Endometrial microvascular endothelial cells (primary cell): ENCODE measurements around the gene STXBP6. TPM values are rescaled to one million over a fixed set of nuclear protein-coding genes. Genes with fewer than 3 reads are reported as not detected.

ENCODE experiments used
- in situ Hi-C: cut with HindIII; loops from 2 replicates; pipeline ENCODE4 v1.10.0; 2017; ENCODE audit warnings: low sequenced_read_pairs, low pct_unique_long_range_greater_than_20kb; ENCODE audit errors: inconsistent ontology term
- total RNA-seq: library from RNA; depleted of rRNA; stranded (reverse); fragments of >200 nt; gene quantifications from one replicate; pipeline ENCODE4 v1.2.3, GENCODE V29; 2015; ENCODE audit errors: inconsistent ontology term

Gene STXBP6
- total RNA-seq, 1 donor from 2014 or later, result not detected

DNA sequence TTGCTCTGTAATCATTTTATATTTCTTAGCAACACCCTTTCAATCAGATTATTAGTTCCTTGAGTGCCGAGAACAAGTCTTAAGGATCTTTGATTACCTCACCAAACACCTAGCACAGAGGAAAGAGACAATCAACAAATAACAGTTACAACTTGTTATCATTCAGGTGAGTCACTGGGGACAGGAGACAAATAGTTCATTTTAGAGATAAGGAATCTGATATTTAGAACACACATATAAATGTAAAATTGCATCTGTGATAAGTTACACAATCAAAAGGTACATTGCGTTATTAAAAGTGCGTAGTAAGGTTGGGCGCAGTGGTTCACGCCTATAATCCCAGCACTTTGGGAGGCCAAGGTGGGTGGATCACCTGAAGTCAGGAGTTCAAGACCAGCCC lies 5.1 kb upstream of the STXBP6 start:
- in situ Hi-C loops, result no loop called here

GRCh38 chr14:25053585-25053984 lies 3.6 kb upstream of the STXBP6 start:
- in situ Hi-C loops, result no loop called here

DNA sequence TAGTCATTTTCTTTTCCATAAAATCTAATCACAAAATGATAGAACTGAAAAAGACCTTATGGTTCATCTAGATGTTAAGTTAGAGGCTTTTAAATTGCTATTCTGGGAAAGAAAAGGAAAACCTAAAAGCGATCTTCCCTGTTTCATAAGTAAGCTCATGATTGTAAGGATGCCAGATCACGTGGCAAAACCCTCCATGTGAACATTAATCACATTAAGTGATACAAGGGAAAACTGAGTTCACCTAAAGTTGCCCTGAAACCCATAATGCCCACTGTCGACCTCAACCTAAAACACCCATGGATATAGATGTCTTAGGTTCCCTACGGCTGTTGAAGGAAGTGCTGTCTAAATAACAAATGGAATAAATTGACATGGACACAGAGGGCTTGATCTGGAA lies 3.0 kb upstream of the STXBP6 start:
- in situ Hi-C loops, result no loop called here

DNA sequence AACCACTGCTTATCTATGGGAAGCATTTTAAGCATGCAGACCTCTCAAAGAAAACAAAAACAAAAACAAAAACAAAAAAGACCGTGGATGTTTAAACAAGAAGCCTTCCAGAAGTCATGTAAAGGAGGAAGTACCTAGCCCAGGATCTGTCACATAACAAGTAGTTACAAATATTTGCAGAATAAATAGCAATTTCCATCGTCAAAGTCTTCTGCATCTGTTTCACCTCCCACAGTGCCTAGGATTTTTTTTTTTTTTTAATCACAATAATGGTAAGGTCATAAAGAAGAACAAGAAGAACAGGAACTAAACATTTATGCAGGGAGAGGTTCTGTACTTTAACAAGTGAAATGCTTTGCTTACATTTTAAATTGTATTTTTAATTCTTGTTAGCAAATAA lies 2.4 kb upstream of the STXBP6 start:
- in situ Hi-C loops, result no loop called here

DNA sequence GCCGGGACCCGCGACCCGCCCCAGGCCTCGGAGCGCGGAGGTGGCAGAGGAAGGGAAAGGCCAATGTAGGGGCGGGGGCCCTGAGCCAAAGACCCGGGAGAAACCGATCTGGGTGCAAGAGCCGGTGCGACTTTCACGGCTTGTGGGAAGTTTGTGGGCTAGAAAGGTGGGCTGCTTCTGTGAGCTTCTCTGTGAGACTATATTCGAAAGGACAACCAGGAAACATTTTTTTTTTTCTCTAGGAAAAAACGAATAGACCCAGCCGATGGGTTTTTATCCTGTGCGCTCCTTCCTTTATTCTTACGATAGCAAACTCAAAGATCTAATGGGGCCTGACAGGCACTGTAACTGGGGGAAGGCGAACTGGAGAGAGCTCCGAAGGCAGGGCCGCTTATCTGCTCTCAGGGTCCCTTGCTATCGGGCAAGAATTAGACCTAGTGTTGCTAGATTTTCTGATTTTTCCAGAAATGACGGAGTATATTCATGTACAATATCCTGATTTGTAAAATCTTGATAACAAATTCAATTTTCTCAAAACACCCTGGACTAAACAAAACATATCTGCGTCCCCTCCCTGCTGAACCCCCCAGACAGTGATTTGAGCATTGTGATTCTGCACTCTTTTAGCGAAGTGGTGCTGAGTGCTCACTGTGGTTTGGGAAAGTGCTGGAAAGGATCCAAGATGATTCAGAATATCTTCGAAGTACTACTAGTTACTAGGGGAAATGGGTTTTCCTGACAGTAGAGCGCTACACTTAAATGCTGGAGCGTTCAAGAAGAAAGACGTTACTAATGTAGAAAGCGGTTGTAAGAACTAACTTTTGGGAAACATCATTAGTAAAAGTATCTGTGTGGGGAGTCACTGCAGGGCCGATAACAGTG lies 563 bp upstream of the STXBP6 start:
- in situ Hi-C loops, result no loop called here

GRCh38 chr14:25049093-25049567 lies 817 bp downstream of the STXBP6 start:
- in situ Hi-C loops, result no loop called here

DNA sequence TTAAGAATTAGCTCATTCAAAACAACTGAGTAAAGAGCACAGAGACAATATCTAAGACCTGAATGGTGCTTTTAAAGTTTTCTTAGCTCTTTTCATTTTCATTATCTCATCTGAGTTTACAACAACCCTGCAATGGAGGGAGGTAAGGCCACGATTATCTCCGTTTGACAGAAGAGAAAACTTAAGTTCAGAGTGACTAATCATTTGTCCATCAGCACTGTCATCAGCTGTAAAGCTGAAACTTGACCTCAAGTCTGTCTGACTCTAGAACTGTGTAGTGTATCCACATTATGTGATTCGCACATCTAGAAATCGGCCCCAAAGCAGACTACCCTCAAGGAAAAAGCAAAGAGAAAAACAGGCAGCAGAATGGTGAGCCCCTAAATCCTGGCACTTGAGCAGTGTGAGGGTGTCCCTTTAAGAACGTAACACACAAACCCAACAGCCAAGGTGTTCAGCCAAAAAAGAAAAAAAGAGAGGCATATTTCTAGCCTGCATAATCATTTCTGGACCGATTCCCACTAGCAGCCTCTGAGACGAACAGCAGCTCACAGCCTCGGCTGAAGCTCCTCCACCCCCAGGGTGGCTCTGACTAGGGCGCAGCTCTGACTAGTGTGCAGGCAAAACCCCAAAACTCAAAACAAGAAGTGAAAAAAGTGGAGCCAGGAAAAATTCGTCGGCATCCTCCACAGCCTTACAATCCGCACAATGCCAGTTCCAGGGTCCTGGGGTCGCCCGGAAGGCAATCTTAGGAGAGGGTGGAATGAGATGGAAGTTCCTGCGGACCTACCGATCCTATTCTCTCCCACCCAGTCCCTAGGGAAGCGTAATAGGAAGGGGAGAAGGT lies 1.6 kb downstream of the STXBP6 start:
- in situ Hi-C loops, result no loop called here

DNA sequence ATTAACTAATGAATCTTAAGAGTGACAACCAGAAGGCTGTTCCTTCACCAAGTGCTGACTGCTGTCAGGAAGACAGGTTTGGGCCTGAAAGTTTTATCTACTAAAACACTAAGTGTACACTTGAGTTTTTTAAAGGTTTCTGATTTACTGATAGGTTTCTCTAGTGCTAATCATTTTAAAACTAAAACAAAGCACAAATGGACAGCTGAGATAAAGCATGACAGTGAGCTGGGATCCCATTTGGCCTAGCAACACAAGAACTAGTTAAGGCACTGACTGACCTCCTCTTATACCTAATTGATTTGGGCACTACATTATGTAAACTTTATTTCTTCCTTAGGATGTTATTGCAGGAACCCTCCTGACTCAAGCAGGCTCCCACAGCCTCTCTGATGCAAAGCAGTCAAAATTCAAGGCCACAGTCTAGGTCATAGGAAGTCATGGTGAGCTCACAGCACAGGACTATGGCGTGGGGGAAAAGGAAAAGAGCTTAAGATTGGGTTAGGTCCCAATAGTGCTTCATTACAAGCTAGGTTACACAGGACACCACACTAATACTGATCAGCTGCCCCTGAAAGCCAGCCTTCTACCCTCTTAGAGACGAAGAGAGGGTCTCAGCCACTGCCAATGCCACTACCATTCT lies 3.5 kb downstream of the STXBP6 start:
- in situ Hi-C loops, result no loop called here

- in situ Hi-C loops, result no loop called here
Observed at GRCh38 chr14:25044106-25044698, 5.7 kb downstream of the STXBP6 start.

GRCh38 chr14:25042362-25043299 lies 7.3 kb downstream of the STXBP6 start:
- in situ Hi-C loops, result no loop called here

- in situ Hi-C loops, result no loop called here
Observed at GRCh38 chr14:25041898-25042297, 8.0 kb downstream of the STXBP6 start.

DNA sequence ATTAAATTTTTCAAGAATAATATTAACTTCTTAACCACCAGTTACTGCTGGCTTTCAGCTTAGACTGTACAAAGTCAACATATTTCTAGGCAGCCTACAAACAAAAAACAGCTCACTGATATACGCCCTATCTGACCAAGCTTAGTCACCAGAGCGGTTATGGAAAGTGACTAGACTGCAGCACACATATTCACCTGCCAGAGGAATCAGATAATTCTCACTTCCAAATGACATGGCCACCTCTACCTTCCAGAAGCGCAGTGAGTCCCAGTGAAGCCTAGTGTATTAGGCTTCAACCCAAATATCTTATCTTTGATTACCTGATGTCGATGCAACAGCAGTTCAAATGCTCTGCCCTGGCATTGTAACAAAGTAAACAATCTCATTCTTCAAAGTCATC lies 8.5 kb downstream of the STXBP6 start:
- in situ Hi-C loops, result no loop called here

GRCh38 chr14:25039933-25040332 lies 10.0 kb downstream of the STXBP6 start:
- in situ Hi-C loops, result no loop called here

GRCh38 chr14:25038044-25038668 lies 11.8 kb downstream of the STXBP6 start:
- in situ Hi-C loops, result no loop called here

DNA sequence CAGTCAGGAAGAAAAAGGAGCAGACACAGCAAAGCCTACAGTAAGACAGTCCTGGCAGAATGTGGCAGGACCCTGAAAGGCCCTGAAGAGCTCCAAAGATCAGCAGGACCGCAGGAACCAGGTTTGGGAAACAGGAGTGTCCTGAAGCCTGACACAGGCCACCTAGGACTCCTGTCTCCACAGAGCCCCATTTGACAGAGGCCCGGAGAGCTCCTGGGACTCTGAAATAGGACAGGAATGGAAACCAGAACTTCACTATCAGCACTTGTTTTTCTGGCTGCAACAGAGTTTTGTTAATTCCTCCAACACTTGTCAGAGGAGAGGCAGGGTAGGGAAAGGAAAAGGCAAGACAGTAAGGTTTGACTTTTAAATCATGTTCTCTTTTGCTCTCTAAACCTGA lies 12.9 kb downstream of the STXBP6 start:
- in situ Hi-C loops, result no loop called here

DNA sequence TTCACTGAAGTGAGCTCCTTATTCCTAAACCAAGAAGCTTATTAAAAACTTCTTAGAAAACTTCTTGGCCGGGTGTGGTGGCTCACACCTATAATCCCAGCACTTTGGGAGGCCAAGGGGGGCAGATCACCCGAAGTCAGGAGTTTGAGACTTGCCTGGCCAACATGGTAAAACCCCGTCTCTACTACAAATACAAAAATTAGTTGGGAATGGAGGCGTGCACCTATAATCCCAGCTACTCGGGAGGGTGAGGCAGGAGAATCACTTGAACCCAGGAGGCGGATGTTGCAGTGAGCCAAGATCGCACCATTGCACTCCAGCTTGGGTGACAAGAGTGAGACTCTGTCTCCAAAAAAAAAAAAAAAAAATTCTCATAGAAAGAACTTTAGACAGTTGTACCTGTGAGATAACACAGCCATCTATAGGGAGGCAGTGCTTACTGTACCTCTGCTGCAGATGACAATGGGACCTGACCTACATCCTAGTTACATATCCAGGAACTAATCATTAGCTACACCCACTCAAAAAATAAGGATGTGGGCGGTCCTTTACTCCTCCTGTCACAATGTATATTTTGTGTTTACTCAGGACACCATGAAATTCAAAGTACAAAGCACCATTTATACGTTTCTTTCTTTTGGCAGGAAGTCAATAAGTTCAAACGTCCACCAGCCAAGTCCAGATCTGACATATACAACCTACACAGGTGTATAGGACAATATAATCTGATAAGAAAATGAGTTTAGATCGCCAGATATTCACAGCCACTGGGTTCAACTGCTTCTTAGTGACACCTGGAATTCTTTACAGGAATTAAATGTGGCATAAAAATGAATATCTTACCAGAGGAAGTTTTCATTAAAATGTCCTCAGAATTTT lies 14.9 kb downstream of the STXBP6 start:
- in situ Hi-C loops, result no loop called here

- in situ Hi-C loops, result no loop called here
Observed at GRCh38 chr14:25033358-25033757, 16.6 kb downstream of the STXBP6 start.
